ENCODE results near the gene RHBG.

Gene RHBG

GRCh38 chr1:156386949-156387869 lies 18.2 kb downstream of the RHBG start:
- no peak for DNase-seq

GRCh38 chr1:156387870-156388173 lies 18.8 kb downstream of the RHBG start:
- no peak for DNase-seq

GRCh38 chr1:156388174-156389137 lies 19.4 kb downstream of the RHBG start:
- DNase-seq = no peak

GRCh38 chr1:156389311-156389710 lies 20.3 kb downstream of the RHBG start:
- no peak for DNase-seq

GRCh38 chr1:156390469-156391365 lies 21.7 kb downstream of the RHBG start:
- no peak for DNase-seq

GRCh38 chr1:156391366-156391677 lies 22.3 kb downstream of the RHBG start:
- DNase-seq = no peak

- DNase-seq = no peak
These were observed 22.7 kb downstream of the RHBG start for GRCh38 chr1:156391701-156392100.

GRCh38 chr1:156392452-156392853 lies 23.4 kb downstream of the RHBG start:
- DNase-seq = no peak

GRCh38 chr1:156393095-156393494 lies 24.1 kb downstream of the RHBG start:
- DNase-seq = no peak

- no peak for DNase-seq
These were observed 25.1 kb downstream of the RHBG start for GRCh38 chr1:156394082-156394481.

- no peak for DNase-seq
These were observed 25.9 kb downstream of the RHBG start for GRCh38 chr1:156394835-156395461.

- DNase-seq = no peak
These were observed 30.5 kb downstream of the RHBG start for GRCh38 chr1:156399355-156400125.

- DNase-seq = no peak
These were observed 31.4 kb downstream of the RHBG start for GRCh38 chr1:156400191-156400935.

- DNase-seq = no peak
These were observed 32.1 kb downstream of the RHBG start for GRCh38 chr1:156401041-156401574.

- no peak for DNase-seq
These were observed 32.7 kb downstream of the RHBG start for GRCh38 chr1:156401681-156402081.

- DNase-seq = no peak
These were observed 33.5 kb downstream of the RHBG start for GRCh38 chr1:156402331-156403020.

GRCh38 chr1:156405670-156406069 lies 36.7 kb downstream of the RHBG start:
- DNase-seq = no peak

- DNase-seq = no peak
These were observed 37.2 kb downstream of the RHBG start for GRCh38 chr1:156406251-156406650.

GRCh38 chr1:156407344-156407743 lies 38.3 kb downstream of the RHBG start:
- DNase-seq = no peak

GRCh38 chr1:156407760-156408159 lies 38.7 kb downstream of the RHBG start:
- no peak for DNase-seq
